HG03558 (cell line): ENCODE measurements around the gene AGER.
"Not testable (repeated sequence)": the region's sequence is repeated elsewhere in the genome, so short reads cannot be mapped to it uniquely, and the experiment has no call there.

Experiments
- ATAC-seq: cut with Tn5 transposase; IDR thresholded peaks from one replicate; pipeline ENCODE4 v1.9.1; 2021; ENCODE audit warnings: moderate number of reproducible peaks; ENCODE audit not compliant: unreplicated experiment; ENCODE audit errors: extremely low read depth

Gene AGER

DNA sequence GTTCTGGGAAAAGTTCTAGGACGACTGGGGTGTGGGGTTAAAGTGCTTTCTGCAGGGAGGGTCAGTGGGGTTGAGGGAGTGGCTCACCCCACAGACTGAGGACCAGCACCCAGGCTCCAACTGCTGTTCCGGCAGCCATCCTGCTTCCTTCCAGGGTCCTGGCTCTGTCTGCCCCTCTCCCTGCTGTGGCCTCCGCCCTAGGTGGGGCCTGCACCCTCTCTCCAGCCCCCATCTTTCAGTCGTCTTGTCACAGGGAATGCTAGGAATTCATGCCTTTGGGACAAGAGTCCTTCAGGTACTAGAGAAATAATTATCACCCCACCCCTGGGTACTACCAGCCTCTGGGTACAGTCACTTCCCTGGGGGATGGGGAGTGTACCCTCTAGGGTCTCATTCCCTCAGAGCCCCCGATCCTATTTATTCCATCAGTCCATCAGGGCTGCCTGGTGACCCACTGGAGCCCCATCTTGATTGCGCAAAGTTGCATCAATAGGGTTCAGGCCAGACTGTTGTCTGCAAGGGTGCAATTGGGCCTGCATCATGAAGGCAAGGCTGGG lies at the start of gene AGER:
AGER (minus strand) TSS at position 170 of the 557 bp plus-strand sequence; CDS start at position 139, 31 bp downstream.
- no peak for ATAC-seq

DNA sequence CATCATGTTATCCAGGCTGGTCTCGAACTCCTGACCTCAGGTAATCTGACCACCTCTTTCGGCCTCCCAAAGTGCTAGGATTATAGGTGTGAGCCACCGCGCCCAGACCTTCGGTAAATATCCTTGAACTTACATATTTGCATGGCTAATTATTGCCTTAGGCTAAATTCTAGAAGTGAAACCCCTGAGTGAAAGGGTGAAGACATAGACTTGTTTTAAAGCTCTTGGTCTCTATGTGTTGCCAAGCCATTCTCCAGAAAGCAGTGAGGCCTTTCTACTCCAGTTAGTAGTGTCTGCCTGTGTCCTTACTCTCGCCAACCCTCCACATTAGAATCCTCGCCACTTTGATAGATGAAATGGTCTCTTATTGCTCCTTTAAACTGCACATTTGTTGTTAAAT lies 42.4 kb upstream of the AGER start:
- ATAC-seq = no peak

DNA sequence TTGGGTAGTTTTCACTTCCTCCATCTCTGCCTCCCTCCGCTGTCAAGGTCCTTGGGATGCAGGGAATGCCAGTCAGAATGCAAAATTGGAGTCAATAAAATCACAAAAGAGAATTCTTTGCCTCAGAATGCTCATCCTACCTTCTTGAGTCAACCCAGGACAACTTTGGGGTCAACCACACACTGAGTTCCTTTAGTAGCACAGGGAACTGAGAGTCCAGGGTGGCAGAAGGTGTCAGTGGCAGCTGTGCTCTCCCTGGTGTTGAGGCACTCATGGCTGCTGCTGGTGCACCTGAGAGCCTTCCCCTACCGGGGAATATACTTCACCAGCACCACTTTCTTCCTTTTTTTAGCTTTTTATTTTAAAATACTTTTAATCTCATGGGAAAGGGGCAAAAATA lies 40.6 kb upstream of the AGER start:
- ATAC-seq = no peak

DNA sequence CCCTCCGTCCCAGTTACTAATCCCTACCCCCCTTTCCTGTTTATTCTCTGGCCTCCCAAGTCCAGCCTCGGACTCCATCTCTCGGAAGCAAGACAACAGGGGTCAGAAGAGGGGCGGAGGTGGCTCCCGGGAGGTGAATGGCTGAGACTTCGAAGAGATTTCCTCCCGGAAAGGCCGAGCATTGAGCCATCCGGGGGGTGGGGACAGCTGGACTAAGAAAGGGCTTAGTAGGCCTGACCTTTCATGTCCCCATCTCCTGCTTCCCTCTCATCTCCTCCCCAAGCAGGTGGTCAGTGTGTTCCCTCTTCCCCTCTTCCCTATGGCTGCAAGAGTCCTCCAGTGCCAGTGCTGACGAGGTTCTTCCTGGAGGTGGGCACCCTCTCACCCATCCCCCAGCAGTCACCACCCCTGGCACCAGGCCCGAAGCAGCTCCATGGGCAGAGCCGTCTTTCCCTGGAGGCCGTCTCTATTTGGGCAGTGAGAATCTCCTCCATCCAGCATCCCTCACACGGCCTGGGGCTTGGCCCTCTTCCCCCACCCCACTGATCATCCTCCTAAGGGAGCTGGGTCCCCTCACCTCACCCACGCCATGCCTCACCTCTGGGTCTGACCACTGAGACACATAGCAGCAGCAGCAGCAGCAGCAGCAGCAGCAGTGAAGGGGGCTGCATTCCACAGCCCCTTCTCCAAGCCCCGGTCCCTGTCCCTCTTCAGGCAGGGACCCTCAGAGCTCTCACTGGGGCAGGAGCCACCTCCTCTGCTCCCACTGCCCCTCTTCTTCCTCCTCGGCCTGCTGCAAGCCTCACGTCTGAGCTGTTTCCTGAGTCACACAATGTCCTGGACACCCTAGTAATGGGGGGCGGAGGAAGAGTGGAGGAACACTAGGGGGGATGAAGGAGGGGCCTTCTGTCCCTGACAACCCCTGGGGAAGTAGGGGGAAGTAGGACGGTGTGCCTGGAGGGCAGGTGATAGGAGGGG lies 39.5 kb upstream of the AGER start, which contains the start of gene NOTCH4:
NOTCH4 (minus strand) TSS at position 810 of the 978 bp plus-strand sequence; CDS start at position 671, 139 bp downstream.
- ATAC-seq = no peak

- no peak for ATAC-seq
Measured at GRCh38 chr6:32222333-32223230, 38.5 kb upstream of the AGER start.

GRCh38 chr6:32220021-32220420 lies 36.0 kb upstream of the AGER start:
- no peak for ATAC-seq

DNA sequence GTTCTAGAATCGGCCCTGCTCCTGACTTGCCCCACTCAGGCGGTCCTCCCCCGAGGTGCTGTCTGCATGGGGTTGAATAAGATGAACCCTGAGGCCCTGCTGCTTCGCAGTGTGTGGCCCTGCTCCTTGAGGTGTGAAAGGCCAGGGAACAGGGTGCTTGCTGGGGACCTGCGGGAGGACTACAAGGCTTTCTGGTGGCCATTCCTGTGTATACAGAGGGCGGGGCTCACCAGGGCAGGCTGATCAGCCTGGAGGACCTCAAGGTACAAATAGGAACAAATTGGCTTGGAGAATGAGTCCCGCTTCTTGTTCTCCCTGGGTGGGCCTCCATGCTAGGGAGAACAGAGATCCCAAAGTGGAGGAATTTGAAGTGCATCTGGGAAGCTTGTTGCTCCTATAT lies 34.1 kb upstream of the AGER start:
- ATAC-seq = no peak

GRCh38 chr6:32216998-32217397 lies 32.9 kb upstream of the AGER start:
- ATAC-seq = no peak

- no peak for ATAC-seq
Measured at GRCh38 chr6:32216285-32216684, 32.2 kb upstream of the AGER start.

- ATAC-seq = no peak
Measured at GRCh38 chr6:32215617-32216016, 31.6 kb upstream of the AGER start.

DNA sequence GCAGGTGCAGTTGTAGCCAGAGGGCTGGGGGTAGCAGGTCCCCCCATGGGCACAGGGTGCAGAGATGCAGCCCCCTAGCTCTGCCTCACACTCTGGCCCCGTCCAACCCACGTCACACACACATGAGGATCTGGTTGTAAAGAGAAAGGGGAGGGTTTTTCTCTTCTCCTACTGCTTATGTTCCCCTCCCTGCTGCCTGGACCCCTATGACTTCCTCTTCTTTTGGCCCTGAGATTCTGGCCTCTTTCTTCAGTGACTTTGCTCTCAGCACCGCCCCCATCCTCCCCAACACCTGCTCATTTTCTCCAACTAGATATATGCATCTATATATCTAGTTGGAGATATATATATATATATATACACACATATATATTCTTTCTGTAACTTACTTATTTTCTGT lies 30.1 kb upstream of the AGER start:
- ATAC-seq = no peak

- ATAC-seq = no peak
Measured at GRCh38 chr6:32213649-32214048, 29.6 kb upstream of the AGER start.

DNA sequence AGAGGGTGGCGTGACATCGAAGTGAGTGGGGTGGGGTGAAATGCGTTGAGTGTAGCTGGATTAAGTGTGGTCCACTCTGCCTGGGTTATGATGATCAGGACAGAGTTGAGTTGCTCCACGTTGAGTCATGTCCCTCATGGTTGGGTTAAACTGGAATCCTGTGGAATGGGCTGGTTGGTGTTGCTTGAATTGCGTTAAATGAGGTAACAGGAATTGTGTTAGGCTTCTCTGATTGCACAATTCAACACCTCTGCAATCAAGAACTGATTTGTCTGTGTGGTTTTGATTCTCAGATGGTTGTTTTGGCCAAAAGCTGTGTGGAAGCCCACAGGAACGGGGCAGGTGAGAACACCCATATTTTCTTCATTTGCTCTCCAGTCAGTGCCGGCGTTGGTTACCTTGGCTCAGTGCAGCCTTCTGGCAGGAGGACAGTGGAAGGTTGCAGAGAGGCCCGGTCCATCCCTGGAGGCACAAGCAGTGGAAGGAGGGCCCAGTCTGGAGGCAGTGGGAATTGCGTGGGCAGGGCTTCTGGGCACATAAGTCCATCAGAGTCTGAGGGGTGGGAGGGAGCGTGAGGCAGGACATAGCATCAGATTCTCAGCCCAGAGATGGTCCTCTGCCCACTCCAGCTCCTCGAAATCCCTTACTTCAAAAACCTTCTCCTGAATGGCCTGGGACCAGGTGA lies 28.2 kb upstream of the AGER start:
- ATAC-seq = no peak

GRCh38 chr6:32211432-32211831 lies 27.4 kb upstream of the AGER start:
- not testable (repeated sequence) for ATAC-seq

GRCh38 chr6:32210191-32210601 lies 26.1 kb upstream of the AGER start:
- no peak for ATAC-seq

- no peak for ATAC-seq
Measured at GRCh38 chr6:32208996-32209395, 24.9 kb upstream of the AGER start.

DNA sequence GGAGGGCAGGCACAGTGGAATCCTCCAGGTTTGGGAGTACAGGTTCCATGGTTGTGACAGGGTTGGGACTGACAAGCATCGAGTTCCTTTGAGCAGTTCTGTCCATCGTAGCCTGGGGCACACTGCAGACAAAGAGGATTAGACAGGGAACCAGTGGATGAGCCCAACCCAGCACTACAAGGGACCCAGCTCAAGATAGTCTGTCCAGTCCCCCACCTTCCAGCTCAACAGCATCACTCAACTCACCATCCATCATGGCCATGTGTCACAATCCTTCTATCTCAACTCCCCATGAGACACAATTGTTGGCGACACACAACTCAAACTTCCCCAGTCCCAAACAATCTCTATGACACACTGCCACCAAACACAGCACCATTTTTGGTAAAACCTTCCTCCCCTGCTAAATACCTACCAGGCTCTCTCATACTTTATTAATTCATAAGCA lies 20.2 kb upstream of the AGER start:
- no peak for ATAC-seq

- ATAC-seq = no peak
Measured at GRCh38 chr6:32203426-32204267, 19.6 kb upstream of the AGER start.

- ATAC-seq = no peak
Measured at GRCh38 chr6:32202186-32202585, 18.1 kb upstream of the AGER start.
